ENCODE measurements around the gene SEC23IP. TPM values are rescaled to one million over a fixed set of nuclear protein-coding genes. Genes with fewer than 3 reads are reported as not detected.
A peak's percentile ranks its signal among the peaks of the same experiment; 100 is the strongest.

The SEC23IP gene
- polyA plus RNA-seq (2013, experiment 1 of 2), result 72.1 TPM
- 64.5 TPM for polyA plus RNA-seq (2013, experiment 2 of 2)

DNA sequence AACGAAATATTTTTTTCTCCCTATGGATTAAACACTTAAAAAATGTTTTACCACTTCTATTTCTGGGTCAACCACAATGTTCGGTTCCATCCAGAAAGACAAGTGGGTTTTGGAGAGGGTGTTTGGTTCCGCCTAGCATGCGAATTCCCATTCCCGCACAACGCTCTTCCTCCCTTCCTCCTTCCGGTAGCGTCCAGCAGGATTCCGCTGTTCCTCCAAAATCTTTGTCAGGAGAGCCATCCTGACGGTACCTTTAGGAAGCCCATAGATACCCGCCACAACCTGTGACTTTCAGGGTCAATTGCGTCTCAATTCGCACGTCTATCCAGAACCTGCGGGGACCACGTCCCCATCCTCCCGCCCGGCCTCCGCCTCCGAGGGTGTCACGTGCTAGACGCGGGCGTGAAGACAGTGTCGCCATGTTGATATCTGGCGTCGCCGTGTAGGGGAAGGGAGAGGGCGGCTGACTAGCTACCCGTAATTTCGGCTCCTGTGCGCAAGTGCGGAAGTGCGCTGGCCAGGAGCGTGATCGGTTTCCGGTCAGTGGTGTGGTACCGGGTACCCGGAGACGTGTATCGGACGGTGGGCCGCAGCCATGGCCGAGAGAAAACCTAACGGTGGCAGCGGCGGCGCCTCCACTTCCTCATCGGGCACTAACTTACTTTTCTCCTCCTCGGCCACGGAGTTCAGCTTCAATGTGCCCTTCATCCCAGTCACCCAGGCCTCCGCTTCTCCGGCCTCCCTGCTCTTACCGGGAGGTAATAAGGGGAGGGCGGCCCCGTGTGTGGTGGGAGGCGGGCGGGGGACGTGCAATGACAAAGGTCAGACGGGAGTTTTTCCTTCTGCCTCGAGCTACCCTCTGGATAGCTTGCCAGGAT lies at the start of gene SEC23IP:
Gene SEC23IP (plus strand): TSS at position 543 of the 878 bp plus-strand sequence. CDS start 53 bp downstream, at position 596.
- H3K27me3 ChIP-seq (ENCODE audit: control insufficient read depth in 1 of 2, insufficient read depth in 1 of 2, low read length in 2 of 2), result no peaks in the 10 kb centered on the region
- H2AK5ac ChIP-seq (ENCODE audit: low read length, severe bottlenecking), result peak within 1 kb of the TSS; percentile 88
- peak within 1 kb of the TSS in 1 of 2 experiments; percentile 29 for H2BK12ac ChIP-seq (ENCODE audit: low read length in 2 of 2)
- H3K27ac ChIP-seq (ENCODE audit: low read length, poor library complexity, severe bottlenecking), result peak within 1 kb of the TSS; percentile 71
- H3K14ac ChIP-seq (ENCODE audit: low read length in 2 of 2), result peak within 1 kb of the TSS; percentile 13 to 51
- H3K4me1 ChIP-seq (ENCODE audit: control insufficient read depth, insufficient read depth, low read depth, low read length), result peaks cover 9% of the 10 kb centered on the region
- no peak within 1 kb of the TSS for H2AFZ ChIP-seq (ENCODE audit: low read depth, low read length)
- WGBS, result 2% methylated on average over 44 of the region's 61 CpGs
- peaks cover 6 to 17% of the 10 kb centered on the region in 2 experiments for H3K36me3 ChIP-seq (ENCODE audit: control insufficient read depth in 1 of 2, insufficient read depth in 2 of 2, low read depth in 1 of 2, low read length in 2 of 2)
- peak within 1 kb of the TSS; percentile 96 for H3K9ac ChIP-seq (ENCODE audit: low read length)
- peak within 1 kb of the TSS; percentile 94 for H3K4me2 ChIP-seq (ENCODE audit: low read length, poor library complexity, severe bottlenecking)
- peak within 1 kb of the TSS; percentile 90 for H4K91ac ChIP-seq (ENCODE audit: low read length)
- DNase-seq, result peak; percentile 97
- H2BK5ac ChIP-seq (ENCODE audit: low read depth, low read length, poor library complexity, severe bottlenecking), result peak within 1 kb of the TSS; percentile 45
- H3K4me3 ChIP-seq (ENCODE audit: insufficient read depth in 1 of 2, low read depth in 1 of 2, low read length in 2 of 2), result peak within 1 kb of the TSS; percentile 88 to 97
- peak within 1 kb of the TSS; percentile 41 for H2BK15ac ChIP-seq (ENCODE audit: low read depth, poor library complexity, severe bottlenecking)
- H2BK120ac ChIP-seq (ENCODE audit: low read depth, low read length), result peak within 1 kb of the TSS; percentile 64
- peak within 1 kb of the TSS; percentile 92 for H4K8ac ChIP-seq (ENCODE audit: low read length)
- H3K9me3 ChIP-seq (ENCODE audit: control insufficient read depth, low read length), result no peaks in the 10 kb centered on the region
- peak within 1 kb of the TSS; percentile 78 to 85 for H3K4ac ChIP-seq (ENCODE audit: low read depth in 1 of 2, low read length in 2 of 2)
- H3K79me1 ChIP-seq (replicated peaks; ENCODE audit: low read length, poor library complexity, severe bottlenecking), result peaks cover 11% of the 10 kb centered on the region
- peak within 1 kb of the TSS; percentile 90 to 91 for H3K18ac ChIP-seq (ENCODE audit: low read depth in 1 of 2, low read length in 2 of 2)
- peak within 1 kb of the TSS in 1 of 2 experiments; percentile 57 for H3K23ac ChIP-seq (ENCODE audit: low read length in 2 of 2)

- Histone ChIP-seq H3K14ac (ENCODE audit: low read length in 2 of 2) (no peak overlapping the region), H3K9me3 (ENCODE audit: control insufficient read depth, low read length) (no peaks in the 10 kb centered on the region), H3K4ac (ENCODE audit: low read depth in 1 of 2, low read length in 2 of 2) (no peak overlapping the region), H3K4me3 (ENCODE audit: insufficient read depth in 1 of 2, low read depth in 1 of 2, low read length in 2 of 2) (no peak overlapping the region), H3K18ac (ENCODE audit: low read depth in 1 of 2, low read length in 2 of 2) (no peak overlapping the region), H2AFZ (ENCODE audit: low read depth, low read length) (no peak overlapping the region), H3K27ac (ENCODE audit: low read length, poor library complexity, severe bottlenecking) (no peak overlapping the region), H3K79me1 (replicated peaks; ENCODE audit: low read length, poor library complexity, severe bottlenecking) (peaks cover 18% of the 10 kb centered on the region), H3K9ac (ENCODE audit: low read length) (no peak overlapping the region), H2BK15ac (ENCODE audit: low read depth, poor library complexity, severe bottlenecking) (no peak overlapping the region), H4K8ac (ENCODE audit: low read length) (no peak overlapping the region), H3K36me3 (ENCODE audit: control insufficient read depth in 1 of 2, insufficient read depth in 2 of 2, low read depth in 1 of 2, low read length in 2 of 2) (peaks cover 11 to 93% of the 10 kb centered on the region in 2 experiments), H2AK5ac (ENCODE audit: low read length, severe bottlenecking) (no peak overlapping the region), H2BK12ac (ENCODE audit: low read length in 2 of 2) (no peak overlapping the region), H4K91ac (ENCODE audit: low read length) (no peak overlapping the region), H2BK120ac (ENCODE audit: low read depth, low read length) (no peak overlapping the region), H3K27me3 (ENCODE audit: control insufficient read depth in 1 of 2, insufficient read depth in 1 of 2, low read length in 2 of 2) (no peaks in the 10 kb centered on the region), H3K4me1 (ENCODE audit: control insufficient read depth, insufficient read depth, low read depth, low read length) (peaks cover 1% of the 10 kb centered on the region), H3K23ac (ENCODE audit: low read length in 2 of 2) (no peak overlapping the region), H3K4me2 (ENCODE audit: low read length, poor library complexity, severe bottlenecking) (no peak overlapping the region), H2BK5ac (ENCODE audit: low read depth, low read length, poor library complexity, severe bottlenecking) (no peak overlapping the region)
- WGBS, result 100% methylated on average over 1 of the region's 1 CpG
- no peak for DNase-seq
Measured at GRCh38 chr10:119845656-119846055, 46.9 kb upstream of the SEC23IP start.

DNA sequence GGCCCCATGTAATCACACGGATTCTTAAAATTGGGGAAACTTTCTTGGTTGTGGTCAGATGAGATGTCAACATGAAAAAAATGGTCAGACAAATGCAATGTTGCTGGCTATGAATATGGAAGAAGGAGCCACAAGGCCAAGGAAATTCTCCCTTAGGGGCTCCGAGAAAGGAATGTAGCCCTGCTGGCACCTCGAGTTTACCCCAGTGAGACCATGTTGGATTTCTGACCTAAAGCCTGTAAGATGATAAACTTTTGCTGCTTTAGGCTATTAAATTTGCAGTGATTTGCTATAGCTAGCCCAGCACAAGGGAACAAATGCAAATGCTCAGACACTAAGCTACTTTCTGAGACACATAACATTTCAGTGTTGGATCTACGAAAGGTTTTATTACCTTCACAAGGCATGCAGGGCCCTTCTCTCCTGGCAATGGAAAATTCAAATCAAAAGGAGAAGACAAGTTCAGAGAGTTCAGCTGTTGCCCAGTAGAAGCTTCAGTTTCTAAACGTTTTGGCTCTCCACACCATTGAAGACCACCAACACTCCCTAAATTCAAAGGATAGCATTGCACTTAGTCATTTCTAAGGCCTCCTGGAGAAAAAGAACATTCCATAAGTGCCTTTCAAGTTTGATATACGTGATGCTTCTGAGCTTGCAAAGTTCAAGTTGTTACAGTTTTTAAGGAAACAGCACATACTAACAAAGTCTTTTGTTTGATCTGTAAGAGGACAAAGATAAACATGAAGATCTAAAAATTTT lies 43.3 kb upstream of the SEC23IP start:
- no peak overlapping the region for H2BK15ac ChIP-seq (ENCODE audit: low read depth, poor library complexity, severe bottlenecking)
- 56% methylated on average over 5 of the region's 6 CpGs for WGBS
- H3K4ac ChIP-seq (ENCODE audit: low read depth in 1 of 2, low read length in 2 of 2), result no peak overlapping the region
- no peak overlapping the region for H3K14ac ChIP-seq (ENCODE audit: low read length in 2 of 2)
- H4K91ac ChIP-seq (ENCODE audit: low read length), result no peak overlapping the region
- H2AK5ac ChIP-seq (ENCODE audit: low read length, severe bottlenecking), result peak overlapping the region; percentile 98
- no peak overlapping the region for H3K4me3 ChIP-seq (ENCODE audit: insufficient read depth in 1 of 2, low read depth in 1 of 2, low read length in 2 of 2)
- no peak overlapping the region for H2BK12ac ChIP-seq (ENCODE audit: low read length in 2 of 2)
- H3K36me3 ChIP-seq (ENCODE audit: control insufficient read depth in 1 of 2, insufficient read depth in 2 of 2, low read depth in 1 of 2, low read length in 2 of 2), result peaks cover 9 to 81% of the 10 kb centered on the region in 2 experiments
- H3K18ac ChIP-seq (ENCODE audit: low read depth in 1 of 2, low read length in 2 of 2), result peak overlapping the region in 1 of 2 experiments; percentile 70
- H3K27ac ChIP-seq (ENCODE audit: low read length, poor library complexity, severe bottlenecking), result peak overlapping the region; percentile 98
- no peak overlapping the region for H3K9ac ChIP-seq (ENCODE audit: low read length)
- H3K4me1 ChIP-seq (ENCODE audit: control insufficient read depth, insufficient read depth, low read depth, low read length), result peaks cover 3% of the 10 kb centered on the region
- DNase-seq, result peak; percentile 34
- H4K8ac ChIP-seq (ENCODE audit: low read length), result peak overlapping the region; percentile 54
- no peaks in the 10 kb centered on the region for H3K27me3 ChIP-seq (ENCODE audit: control insufficient read depth in 1 of 2, insufficient read depth in 1 of 2, low read length in 2 of 2)
- no peak overlapping the region for H3K23ac ChIP-seq (ENCODE audit: low read length in 2 of 2)
- H2AFZ ChIP-seq (ENCODE audit: low read depth, low read length), result no peak overlapping the region
- peaks cover 16% of the 10 kb centered on the region for H3K79me1 ChIP-seq (replicated peaks; ENCODE audit: low read length, poor library complexity, severe bottlenecking)
- H3K4me2 ChIP-seq (ENCODE audit: low read length, poor library complexity, severe bottlenecking), result peak overlapping the region; percentile 22
- no peaks in the 10 kb centered on the region for H3K9me3 ChIP-seq (ENCODE audit: control insufficient read depth, low read length)
- H2BK120ac ChIP-seq (ENCODE audit: low read depth, low read length), result peak overlapping the region; percentile 15
- H2BK5ac ChIP-seq (ENCODE audit: low read depth, low read length, poor library complexity, severe bottlenecking), result peak overlapping the region; percentile 87

DNA sequence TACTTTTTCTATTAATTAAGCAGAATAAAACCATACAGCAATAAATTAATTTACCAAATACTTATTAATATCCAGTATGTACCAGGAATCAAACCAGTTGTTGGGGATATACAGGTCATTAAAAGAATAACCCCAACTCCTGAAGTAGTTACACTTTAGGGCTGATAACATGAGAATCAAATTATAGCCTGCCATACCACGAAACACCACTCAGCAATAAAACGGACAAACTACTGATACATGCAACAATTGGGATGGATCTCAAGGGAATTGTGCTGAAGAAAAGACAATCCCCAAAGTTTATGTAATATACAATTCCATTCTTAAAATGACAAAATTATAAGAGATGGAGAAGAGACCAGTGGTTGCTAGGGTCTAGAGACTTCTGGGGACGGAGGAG lies 42.6 kb upstream of the SEC23IP start:
- WGBS, result 96% methylated on average over 1 of the region's 3 CpGs

More for the DNA sequence above, 42.6 kb upstream of the SEC23IP start:
- Histone ChIP-seq H2BK5ac (ENCODE audit: low read depth, low read length, poor library complexity, severe bottlenecking) (no peak overlapping the region), H3K9ac (ENCODE audit: low read length) (no peak overlapping the region), H3K4me3 (ENCODE audit: insufficient read depth in 1 of 2, low read depth in 1 of 2, low read length in 2 of 2) (no peak overlapping the region), H3K4me2 (ENCODE audit: low read length, poor library complexity, severe bottlenecking) (no peak overlapping the region), H2AFZ (ENCODE audit: low read depth, low read length) (no peak overlapping the region), H4K91ac (ENCODE audit: low read length) (no peak overlapping the region), H2AK5ac (ENCODE audit: low read length, severe bottlenecking) (peak overlapping the region; percentile 97), H3K18ac (ENCODE audit: low read depth in 1 of 2, low read length in 2 of 2) (no peak overlapping the region), H2BK120ac (ENCODE audit: low read depth, low read length) (no peak overlapping the region), H3K23ac (ENCODE audit: low read length in 2 of 2) (no peak overlapping the region), H3K9me3 (ENCODE audit: control insufficient read depth, low read length) (no peaks in the 10 kb centered on the region), H4K8ac (ENCODE audit: low read length) (no peak overlapping the region), H2BK15ac (ENCODE audit: low read depth, poor library complexity, severe bottlenecking) (no peak overlapping the region), H3K36me3 (ENCODE audit: control insufficient read depth in 1 of 2, insufficient read depth in 2 of 2, low read depth in 1 of 2, low read length in 2 of 2) (peaks cover 11 to 75% of the 10 kb centered on the region in 2 experiments), H3K79me1 (replicated peaks; ENCODE audit: low read length, poor library complexity, severe bottlenecking) (peaks cover 11% of the 10 kb centered on the region), H3K27me3 (ENCODE audit: control insufficient read depth in 1 of 2, insufficient read depth in 1 of 2, low read length in 2 of 2) (no peaks in the 10 kb centered on the region), H3K4me1 (ENCODE audit: control insufficient read depth, insufficient read depth, low read depth, low read length) (peaks cover 3% of the 10 kb centered on the region), H3K27ac (ENCODE audit: low read length, poor library complexity, severe bottlenecking) (peak overlapping the region; percentile 56), H2BK12ac (ENCODE audit: low read length in 2 of 2) (no peak overlapping the region), H3K4ac (ENCODE audit: low read depth in 1 of 2, low read length in 2 of 2) (no peak overlapping the region), H3K14ac (ENCODE audit: low read length in 2 of 2) (no peak overlapping the region)
- DNase-seq, result no peak
